ENCODE measurements around the gene TPSB2.

TPSB2 gene

DNA sequence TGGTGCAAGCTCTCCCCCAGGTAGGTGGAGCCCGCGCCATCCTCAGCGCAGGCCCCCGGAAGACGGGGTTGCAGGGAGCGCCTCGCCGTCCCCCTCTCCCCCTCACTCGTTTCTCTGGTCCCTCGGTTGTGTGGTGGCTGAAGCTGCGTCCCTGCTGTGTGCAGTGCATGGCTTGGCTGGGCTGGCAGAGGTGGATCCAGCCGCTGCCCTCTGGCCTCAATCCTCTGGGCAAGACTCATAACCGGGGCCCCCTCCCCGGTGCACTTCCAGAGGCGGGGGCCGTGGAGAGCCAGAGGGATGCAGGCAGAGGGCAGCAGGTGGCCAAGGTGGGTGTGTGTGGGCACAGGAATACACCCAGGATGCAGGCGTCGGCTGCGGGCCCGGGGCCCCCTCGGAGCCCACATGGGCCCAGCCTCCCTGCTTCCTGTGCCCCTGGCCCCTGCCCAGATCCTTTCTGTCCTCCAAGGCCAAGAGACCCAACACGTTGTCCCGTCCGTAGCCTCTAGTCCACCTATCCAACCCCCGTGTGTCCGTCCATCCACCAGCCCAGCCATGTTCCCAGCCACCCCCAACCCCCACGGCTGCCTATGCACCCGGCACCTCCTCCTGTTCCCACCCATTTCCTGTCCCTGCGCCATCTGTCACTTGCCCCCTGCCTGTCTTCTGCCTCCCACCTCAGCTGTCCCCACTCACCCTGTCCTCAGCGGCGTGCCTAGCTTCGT lies 14.2 kb downstream of the TPSB2 start:
- TF ChIP-seq, protein P1, sequence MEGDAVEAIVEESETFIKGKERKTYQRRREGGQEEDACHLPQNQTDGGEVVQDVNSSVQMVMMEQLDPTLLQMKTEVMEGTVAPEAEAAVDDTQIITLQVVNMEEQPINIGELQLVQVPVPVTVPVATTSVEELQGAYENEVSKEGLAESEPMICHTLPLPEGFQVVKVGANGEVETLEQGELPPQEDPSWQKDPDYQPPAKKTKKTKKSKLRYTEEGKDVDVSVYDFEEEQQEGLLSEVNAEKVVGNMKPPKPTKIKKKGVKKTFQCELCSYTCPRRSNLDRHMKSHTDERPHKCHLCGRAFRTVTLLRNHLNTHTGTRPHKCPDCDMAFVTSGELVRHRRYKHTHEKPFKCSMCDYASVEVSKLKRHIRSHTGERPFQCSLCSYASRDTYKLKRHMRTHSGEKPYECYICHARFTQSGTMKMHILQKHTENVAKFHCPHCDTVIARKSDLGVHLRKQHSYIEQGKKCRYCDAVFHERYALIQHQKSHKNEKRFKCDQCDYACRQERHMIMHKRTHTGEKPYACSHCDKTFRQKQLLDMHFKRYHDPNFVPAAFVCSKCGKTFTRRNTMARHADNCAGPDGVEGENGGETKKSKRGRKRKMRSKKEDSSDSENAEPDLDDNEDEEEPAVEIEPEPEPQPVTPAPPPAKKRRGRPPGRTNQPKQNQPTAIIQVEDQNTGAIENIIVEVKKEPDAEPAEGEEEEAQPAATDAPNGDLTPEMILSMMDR (conservative IDR thresholded peaks at IDR 0.05): no peak
- H3K27ac ChIP-seq: no peak overlapping the region

DNA sequence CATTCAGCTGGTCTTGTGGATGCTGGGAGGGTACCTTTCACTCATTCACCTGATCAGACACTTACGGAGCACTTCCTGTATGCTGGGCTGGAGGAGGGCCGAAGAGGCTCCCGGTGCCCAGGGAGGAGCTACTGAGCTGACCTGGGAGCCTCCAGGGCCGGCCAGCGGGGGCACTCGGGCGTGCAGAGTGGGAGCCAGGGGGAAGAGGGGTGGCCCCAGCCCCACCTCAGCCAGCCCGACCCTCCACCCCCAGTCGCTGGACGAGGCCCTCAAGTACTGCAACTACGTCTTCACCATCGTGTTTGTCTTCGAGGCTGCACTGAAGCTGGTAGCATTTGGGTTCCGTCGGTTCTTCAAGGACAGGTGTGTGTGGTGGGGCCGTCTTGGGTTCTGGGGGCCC lies 15.3 kb downstream of the TPSB2 start:
- H3K27ac ChIP-seq: no peak overlapping the region
- TF ChIP-seq, protein P1 (conservative IDR thresholded peaks at IDR 0.05): no peak

DNA sequence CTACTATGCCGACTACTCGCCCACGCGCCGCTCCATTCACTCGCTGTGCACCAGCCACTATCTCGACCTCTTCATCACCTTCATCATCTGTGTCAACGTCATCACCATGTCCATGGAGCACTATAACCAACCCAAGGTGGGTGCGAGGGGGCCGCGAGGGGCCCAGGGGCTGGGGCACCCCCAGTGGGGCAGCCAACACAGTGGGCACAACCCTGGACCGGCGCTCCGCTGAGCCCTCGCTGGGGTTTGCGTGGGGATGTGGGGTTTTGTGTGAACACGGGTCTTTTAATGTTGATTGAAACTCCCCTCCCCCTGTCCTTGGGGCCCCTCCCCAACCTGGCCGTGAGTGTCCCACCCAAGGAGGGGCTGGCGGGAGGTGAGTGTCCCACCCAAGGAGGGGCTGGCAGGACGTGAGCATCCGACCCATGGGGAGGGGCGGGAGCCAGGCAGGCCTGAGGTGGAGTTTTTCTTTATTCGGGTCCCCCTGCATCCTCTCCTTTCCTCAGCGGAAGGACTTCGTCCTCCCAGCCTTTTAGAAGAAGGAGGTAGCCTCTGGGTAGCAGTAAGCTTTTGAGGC lies 16.1 kb downstream of the TPSB2 start:
- H3K27ac ChIP-seq: no peak overlapping the region
- TF ChIP-seq, protein P1 (conservative IDR thresholded peaks at IDR 0.05): no peak

DNA sequence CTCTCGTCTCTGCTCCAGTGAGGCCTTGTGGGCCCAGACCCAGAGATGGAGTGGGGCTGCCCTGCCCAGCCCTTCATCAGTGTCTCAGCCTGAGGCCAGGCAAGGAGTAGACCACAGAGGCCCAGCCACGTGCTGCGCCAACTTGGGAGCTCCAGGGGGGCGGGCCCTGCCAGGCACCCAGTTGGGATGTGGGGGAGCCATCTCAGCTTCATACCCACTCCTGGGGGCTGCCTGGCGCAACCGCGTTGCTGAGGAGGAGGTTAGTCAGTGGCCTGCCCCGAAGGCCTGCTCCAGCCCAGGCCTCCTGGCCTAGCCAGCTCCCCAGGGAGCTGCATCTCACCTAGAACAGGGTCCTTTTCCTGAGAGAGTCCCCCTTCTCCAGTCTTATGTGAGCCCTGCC lies 16.8 kb downstream of the TPSB2 start:
- H3K27ac ChIP-seq: no peak overlapping the region
- TF ChIP-seq, protein P1 (conservative IDR thresholded peaks at IDR 0.05): no peak

DNA sequence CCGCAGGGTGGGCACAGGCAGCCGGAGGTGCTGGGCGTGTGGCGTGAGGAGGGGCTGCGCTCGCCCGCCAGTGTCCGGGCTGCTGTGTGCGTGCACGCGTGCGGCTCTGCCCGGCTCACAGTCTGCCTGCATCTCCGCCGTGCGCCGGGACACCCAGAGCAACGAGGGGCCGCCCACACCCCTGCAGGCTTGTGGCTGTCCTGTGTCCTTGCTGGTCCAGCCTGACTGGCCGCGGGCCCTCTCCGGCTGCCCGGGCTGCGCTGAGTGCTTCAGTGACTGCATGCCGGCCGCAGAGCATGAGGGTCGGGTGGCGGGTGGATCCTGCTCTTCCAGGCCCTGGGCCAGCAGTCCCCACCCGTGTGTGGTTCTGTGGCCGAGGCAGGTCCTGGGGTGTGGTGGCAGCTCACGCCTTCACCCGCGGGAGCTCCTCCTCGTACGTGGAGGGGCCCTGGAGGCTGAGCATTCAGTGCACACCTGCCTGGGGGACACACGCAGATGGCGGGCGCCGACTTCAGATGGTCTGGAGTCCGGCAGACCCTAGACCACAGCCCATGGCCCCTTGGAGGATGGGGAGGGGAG lies 17.3 kb downstream of the TPSB2 start:
- no peak overlapping the region for H3K27ac ChIP-seq
- TF ChIP-seq, protein P1 (conservative IDR thresholded peaks at IDR 0.05): no peak

DNA sequence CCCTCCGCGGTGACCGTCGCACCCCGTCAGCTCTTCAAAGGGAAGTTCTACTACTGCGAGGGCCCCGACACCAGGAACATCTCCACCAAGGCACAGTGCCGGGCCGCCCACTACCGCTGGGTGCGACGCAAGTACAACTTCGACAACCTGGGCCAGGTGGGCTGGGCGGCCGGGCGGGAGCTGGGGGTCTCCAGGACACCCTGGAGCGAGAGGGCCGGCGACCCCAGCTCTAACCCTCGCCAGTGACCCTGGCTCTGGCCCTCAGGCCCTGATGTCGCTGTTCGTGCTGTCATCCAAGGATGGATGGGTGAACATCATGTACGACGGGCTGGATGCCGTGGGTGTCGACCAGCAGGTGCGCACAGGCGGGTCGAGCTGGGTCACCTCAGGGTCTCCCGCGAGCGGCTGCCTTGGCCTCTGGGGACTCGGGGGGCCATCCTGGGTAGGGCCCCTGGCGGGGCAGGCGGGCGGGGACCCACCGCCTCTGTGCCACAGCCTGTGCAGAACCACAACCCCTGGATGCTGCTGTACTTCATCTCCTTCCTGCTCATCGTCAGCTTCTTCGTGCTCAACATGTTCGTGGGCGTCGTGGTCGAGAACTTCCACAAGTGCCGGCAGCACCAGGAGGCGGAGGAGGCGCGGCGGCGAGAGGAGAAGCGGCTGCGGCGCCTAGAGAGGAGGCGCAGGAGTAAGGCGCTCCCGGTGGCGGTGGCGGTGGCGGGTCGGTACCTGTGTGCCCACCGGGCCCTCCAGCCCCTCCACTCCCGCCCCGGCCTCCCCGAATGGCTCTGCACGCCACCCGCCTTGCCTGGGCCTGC lies 18.3 kb downstream of the TPSB2 start:
- TF ChIP-seq, protein P1 (conservative IDR thresholded peaks at IDR 0.05): no peak
- H3K27ac ChIP-seq: no peak overlapping the region

DNA sequence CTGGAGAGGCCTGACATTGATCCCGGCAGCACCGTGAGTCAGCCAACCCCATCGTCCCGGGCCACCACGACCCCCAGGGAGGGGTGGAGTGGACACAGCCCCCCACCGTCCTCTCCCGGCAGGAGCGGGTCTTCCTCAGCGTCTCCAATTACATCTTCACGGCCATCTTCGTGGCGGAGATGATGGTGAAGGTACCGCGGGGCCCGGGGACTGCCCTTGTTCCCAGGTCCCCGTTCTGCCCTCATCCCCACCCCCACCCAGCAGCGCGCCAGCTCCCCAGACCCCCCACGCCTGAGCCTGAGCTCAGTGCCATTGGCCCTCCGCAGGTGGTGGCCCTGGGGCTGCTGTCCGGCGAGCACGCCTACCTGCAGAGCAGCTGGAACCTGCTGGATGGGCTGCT lies 19.5 kb downstream of the TPSB2 start:
- H3K27ac ChIP-seq: no peak overlapping the region
- TF ChIP-seq, protein P1 (conservative IDR thresholded peaks at IDR 0.05): no peak

Data from VCaP (cell line).